Stimulated activated CD8-positive, alpha-beta memory T cell treated with anti-CD3 and anti-CD28 coated beads, Interleukin-7, amount 100 ng/mL, for 1 hour (primary cell): ENCODE results near the gene FTH1.
"Not testable (repeated sequence)": the region's sequence is repeated elsewhere in the genome, so short reads cannot be mapped to it uniquely, and the experiment has no call there.

ENCODE experiments used
- DNase-seq, 2 donors: peaks; one replicate each; pipeline ENCODE4 v3.0.0-alpha.2; 2020; ENCODE audit warnings: low read depth in 2 of 2

FTH1 gene

DNA sequence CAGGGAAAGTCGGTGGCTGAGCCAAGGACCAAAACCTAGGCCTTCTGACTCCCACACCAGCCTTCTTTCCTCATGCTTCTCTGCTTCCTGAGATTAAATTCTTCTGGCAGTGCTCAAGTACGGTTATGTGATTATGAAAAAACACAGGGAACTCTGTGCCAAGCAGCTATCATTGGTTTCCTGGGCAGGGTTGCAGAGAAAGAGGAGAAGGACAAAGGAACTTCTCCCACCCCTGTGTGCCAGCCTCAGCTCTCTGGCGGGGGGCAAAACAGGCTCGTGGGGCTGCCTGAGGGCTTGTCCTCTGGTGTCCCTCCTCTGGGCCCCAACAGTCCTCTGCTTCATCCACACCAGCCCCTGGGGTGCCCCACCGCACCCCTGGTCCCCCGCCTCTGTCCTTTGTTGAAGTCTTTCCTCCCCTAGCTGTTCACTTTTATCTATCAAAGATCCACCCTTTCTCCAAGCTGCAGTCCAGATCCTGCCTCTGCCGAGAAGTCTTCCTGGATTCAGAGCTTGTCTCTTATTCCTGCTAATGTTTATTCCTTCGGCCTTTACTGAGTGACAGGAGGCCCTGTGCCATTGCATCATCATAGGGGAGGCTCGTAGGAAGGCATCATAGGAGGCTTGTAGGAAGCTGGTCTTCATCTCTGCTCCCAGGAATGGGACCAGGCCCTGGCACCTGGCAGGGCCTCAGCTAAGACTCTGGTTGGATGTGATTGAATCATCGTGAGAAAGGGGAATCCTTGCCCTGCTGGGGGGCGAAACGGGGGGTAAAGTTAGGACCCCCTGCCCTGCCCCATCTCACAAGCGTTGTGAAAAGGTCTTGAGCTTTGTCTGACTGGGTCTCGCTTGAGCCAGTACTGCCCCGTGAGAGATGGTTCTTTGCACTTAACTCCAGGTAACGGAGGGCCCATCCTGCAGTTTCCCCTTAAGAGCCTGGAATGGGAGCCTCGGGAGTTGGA, 11.5 kb upstream of the FTH1 start:
- DNase-seq, result no peak

DNA sequence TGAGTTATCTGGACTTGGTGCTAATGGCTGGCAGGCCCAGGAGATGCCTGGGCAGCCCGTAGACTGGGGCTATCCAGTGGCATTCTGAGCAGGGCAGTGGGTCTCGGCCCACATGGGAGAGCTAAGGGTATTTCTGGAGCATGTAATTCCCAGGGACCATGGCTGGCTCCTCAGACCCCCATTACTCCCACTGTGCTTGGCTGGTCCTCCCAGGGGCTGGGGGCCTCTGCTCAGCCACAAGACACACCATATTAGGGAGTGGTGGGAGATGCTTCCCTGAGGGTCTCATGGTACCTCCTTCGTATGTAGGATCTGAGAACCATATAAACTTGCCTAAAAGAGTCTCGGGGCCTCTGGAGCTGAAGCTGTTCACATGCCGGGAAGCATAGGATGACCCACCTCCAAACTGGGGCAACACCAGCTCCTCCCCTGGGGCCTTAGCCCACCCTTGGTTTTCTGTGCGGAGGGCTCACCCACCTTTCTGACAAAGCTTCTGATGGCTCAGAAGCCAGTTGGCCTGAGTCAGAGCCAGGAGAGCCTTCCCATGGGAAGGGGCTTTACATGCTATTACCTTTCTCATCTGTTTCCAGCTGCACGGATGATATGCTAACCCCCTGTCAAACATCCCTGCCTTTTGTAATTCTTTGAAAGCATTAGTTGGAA, 9.5 kb upstream of the FTH1 start:
- DNase-seq, result no peak

DNA sequence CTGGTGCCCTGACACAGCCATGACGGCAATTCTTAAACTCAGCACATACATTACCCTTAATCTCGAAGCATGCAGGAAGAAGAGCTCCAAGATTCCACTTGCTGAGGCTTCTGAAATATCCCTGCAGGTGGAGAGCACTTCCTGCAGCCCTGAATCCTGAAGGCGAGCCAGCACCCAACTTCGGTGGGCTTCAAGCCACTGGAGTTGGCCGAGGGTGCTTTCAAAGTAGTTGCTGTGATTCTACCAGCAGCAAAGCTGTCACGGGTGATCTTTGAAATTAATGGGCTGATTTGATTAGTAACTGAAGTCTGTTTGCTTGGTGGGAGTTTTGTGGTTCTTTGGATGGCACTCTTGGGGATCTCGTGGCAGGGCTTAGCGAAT, 9.0 kb upstream of the FTH1 start:
- no peak for DNase-seq

DNA sequence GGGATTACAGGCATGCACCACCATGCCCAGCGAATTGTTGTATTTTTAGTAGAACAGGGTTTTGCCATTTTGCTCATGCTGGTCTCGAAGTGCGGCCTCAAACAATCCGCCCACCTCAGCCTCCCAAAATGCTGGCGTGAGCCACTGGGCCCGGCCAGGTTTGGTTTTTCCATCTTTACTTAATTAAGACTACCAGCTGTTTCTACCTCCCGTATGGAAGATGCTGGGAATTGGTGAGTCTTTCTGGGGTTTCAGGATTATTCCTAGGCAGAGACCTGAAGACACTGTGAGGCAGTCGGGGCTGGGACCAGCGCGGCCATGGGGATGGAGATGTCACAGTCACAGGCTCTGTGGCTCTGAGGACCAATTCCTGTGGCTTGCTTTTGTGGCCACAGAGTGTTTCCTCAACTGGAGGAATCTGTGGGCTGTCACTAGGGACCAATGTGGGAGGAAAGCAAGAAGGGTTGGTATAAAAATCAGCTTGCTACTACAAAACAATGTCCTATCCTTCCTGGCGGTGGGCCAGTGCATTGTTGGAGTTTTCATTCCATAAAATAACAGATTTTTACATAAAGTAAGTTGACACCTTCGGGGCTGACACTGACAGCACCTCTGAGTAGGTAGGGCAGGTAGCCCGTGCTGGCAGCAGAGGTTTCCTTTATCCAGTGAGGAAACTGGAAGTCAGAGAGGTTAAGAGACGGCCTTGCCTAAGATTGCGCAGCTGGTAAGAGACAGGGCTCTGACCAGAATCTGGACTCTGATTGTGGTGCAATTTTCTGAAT, 8.4 kb upstream of the FTH1 start:
- no peak for DNase-seq

DNA sequence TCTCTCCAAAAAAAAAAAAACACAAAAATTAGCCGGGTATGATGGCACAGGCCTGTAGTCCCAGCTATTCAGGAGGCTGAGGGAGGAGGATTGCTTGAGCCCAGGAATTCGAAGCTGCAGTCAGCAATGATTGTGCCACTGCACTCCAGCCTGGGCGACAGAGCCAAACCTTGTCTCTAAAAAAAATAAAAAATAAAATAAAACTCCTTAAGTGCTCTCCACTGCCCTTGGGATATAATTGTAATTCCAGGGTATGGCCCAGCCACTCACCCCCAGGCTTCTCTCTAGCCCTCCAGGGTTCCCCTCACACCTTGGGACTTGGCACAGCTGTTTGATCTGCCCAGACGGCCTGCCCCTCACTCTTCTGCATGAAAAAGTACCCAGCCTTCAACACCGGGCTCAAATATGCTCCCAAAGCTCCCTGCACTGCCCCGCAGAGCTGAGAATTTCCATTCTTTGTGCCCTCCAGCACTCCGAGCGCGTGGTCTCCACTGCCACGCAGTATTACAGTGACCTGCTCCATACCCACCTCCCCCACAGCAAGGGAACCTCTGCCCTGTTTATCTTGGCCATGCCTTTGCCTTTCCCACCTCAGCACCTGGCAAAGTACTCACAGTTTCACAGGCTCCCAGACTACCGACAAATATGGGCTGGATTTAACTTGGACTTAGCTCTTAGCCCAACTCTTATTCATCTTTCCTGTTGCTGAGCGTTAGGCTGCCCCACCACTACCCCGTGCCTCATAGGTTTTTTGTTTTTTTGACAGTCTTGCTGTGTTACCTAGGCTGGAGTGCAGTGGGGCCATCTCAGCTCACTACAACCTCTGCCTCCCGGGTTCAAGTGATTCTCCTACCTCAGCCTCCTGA, 7.6 kb upstream of the FTH1 start:
- no peak for DNase-seq

DNA sequence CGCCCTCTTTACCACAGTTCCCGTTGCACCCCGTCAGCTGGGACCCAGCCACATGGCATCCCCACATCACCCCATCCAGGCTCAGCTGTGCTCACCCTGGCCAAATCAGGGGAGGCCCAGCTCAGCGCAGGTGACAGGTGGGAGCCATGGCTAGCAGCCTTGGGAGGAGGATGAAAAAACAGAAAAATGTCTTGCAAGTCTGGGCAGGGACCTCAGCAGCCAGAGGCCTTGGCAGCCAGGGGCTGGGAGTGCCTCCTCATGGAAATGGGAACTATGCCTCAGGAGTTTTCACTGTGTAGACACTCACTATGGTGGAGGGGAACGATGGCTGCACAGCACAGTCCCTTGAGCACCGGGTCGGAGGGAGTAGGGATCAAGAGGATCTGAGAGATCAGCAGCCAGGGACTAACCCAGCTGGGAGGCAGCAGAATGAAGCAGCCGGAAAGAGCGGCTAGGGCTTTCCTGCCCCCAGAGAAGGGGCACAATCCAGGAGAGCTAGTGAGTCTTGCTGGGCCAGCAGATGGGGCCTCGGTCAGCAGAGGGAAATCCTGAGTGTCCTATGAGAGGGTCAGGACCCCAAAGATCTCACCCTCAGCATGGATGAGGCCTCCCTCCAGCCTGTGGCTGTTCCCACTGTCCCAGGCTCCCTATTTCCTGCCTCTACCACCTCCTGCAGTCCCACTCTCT, 6.2 kb upstream of the FTH1 start:
- DNase-seq, result no peak

DNA sequence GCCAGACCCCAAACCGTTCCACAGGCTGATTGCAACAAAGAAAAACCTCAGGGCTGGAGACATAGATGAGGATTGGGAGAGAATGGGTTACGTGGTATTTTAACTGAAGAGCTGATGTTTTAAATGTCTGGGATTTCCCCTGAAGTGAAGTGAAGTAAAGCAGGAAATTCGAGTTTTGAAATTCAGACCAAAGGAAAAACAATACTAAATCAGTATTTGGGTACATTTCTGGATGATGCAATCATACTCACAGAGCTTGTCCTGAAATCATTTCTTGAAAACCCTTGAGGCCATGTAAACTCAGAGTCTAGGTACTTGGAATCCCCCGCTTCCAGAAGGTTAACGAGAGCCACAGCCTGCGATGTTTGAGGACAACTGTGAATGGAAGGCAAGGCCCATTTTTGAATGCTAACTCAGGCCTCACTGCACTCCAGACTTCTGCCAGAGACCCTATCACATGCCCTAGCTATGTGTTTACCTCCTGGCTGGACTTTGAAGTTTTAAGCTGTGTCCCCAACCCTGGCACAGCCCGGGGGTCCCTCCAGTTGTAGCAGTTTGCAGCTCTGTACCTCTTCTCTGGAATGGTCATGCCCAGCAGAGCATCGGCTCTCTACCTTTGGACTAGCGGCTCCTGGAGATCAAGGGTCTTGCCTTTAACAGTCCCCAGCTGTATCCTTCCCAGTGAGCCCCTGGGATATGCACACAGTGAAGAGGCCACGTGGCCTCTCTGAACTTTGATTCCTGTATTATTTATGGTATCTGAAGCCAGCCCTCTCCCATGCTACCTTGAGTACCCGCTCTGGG, 5.4 kb upstream of the FTH1 start:
- no peak for DNase-seq

DNA sequence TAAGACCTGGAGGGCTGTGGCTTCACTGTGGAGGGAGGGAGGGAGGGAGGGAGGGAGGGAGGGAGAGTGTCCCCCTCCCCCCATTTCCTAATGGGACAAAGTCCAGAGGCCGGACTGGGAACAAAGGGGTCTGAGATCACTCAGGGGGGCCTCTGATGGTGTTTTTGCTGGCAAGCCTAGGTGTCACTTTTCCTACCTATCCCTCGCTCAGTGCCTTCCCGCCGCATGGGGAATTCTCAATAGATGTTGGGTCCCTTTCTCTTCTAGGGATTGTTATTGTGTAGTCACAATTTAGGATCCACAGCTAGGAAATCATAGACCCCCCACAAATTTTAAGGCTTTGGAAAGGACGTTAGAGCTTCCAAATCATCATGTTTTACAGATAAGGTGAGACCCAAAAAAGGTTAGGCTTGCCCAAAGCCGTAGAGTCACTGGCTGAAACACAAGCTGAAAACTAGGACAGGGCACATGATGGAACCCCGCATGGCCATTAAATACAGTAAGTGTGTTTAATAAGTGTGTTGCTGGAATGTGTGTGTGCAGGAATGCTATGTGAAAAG, 4.8 kb upstream of the FTH1 start:
- no peak for DNase-seq

DNA sequence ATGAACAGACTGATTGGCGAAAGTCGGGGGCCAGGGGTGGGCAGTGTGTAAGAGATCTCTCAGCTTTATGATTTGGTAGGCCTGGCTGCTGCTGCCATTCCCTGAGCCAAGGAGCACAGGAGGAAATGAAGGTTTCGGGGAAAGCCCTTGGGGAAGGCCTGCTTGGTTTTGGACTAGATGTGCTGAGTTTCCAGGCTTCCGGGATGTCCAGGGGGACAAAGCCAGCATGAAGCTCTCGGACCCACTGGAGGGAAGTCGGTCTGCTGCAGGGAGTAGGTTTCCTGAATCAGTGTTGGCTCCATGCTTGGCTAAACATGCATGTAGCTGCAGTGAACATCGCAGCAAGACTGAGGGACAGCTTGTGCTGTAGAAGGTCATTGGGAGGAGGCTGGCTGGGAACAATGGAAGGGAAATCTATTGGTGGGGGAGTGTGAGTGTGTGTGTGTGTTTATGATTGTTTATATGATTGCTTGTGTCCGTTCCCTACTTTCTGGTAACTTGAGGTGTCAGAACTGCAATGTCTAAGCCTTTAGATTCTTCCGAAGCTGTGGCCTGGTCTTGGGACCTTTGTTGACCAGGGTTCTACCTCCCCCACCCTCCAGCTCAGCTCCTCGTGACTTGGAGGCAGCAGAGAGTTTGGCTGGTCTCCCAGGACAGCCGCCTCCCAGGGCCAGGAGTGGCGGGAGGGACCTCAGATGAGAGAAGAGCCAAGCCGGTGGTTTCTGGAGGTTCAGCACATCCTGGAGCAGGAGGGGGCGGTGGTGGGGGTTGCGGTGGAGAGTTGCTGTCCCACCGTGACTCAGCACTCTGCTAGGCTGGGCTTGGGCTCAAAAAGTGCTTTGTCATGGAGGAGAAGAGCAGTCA, 4.0 kb upstream of the FTH1 start:
- DNase-seq, result no peak

DNA sequence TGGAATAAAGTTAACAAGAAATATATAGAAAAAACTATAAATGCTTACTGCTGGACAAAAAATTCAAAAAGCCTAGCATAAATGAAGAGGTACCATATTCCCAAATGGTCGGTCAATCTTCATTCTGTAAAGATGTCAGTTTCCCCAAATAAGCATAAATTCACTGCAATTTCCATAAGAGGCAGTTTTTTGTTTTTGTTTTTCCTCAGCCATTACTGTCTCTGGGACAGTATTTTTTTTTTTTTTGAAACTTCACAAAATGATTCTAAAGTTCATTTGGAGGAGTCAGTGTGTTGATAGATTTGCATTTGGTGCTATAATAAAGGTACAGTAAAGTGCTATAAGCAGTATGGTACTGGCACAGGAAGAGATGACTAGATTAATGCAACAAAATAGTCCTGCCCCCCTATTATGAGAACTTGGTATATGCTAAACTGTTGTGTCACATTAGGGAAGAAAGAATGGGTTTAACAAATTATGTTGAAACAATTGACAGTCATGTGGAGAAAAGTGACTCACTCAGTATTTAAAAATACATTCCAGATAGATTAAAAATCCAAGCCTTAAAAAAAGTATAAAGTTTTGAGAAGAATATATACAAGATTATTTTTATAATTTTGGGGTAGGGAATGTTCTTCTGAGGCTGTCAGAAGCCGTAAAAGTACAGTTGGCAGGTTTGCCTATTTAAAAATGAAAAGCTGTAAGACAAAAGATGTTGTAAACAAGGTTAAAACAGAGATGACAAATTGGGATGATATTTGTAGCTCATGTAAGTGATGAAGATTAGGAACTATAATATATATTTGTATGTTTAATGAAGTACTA, 2.6 kb upstream of the FTH1 start:
- DNase-seq, result no peak

DNA sequence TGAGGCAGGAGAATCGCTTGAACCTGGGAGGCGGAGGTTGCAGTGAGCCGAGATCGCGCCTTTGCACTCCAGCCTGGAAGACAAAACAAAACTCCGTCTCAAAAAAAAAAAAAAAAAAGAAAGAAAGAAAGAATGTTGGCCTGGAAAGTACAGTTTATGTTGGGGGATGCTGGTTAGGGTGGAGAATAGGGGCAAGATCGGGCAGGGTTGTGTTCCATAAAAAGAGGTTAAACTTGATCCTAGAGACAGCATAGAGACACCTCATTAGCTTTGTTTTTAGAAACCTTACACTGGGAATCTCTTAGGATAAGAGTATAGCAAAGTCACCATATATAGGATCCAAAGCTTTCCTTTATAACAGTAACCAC, 1.9 kb upstream of the FTH1 start:
- no peak for DNase-seq

DNA sequence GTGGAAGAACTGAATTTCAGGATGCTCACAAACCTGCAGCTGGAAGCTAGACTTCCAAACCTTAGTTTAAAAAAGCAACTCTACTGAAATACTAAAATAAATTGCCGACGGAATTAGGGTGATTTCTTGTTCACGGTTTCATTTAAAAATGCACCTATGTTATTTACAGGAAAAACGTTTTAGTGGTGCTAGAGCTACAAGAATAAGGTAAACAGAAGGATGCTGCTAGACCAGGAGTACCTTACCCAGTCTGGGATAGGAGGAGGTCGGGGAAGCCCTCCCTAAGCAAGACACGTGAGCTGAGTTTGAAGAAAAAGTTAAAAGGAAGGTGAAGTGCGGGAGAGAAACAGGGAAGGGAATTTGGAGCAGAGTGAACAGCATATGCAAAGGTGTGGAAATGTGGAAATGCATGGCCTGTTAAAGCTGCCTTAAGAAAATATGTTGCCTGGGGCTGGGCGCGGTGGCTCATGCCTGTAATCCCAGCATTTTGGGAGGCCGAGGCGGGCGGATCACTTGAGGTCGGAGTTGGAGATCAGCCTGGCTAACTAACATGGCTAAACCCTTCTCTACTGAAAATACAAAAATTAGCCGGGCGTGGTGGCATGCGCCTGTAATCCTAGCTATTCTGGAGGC, 1.4 kb upstream of the FTH1 start:
- DNase-seq, result no peak

DNA sequence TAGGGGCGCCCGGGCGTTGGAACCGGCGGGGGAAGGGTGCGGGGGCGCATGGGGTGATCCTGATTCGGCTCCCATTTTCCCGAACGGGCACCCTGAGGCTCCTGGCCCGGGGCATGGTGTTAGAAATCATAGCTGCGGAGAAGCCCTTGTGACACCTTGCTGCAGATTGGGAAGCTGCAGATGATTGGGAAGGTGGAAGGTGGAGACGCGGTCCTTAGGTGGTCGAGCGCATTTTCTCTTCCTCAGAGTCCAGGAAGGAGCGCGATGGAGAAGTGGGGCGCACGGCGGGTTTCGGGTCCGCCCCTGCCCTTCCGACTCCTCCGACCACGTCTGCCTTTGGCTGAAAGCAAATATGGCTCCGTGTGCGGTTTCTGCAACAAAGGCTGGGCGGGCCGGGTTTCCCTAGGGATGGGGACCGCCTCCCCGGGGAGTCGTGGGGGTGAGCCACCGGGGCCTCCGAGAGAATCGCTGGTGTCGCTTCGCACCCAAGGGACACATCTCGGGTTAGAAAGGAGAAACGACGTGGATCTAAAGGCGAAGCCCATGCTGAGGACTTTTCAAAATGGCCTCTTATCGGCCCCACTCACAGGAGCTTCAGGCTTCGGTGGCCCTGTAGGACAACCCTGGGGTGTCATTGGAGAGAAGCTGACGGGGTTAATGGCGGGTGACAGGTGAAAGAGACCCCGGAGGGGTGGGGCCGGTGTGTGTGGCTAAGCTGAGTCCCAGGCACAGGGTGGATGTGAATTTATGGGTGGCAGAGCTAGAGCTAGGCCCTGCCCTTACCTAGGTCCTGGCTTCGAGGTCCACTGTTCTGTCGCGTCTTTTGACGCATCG, 707 bp upstream of the FTH1 start:
- DNase-seq, result no peak

DNA sequence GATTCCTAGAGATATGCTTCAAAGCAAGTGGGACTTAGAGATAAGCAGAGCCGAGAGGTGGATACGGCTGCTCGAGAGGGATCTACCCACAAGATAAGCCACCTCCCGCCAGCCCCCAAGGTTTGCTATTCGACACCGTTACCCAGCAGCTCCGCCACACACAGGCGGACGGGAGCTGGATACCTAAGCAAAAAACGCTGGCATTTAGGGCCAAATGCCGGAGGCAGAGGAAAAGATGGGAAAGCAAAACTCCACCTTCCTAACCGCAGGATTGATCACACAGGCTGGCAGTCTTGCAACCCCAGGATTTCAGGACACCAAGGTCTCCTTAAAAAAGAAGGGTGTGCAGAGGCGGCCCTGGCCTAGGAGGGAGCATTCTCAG, 709 bp downstream of the FTH1 start:
- DNase-seq, result no peak

DNA sequence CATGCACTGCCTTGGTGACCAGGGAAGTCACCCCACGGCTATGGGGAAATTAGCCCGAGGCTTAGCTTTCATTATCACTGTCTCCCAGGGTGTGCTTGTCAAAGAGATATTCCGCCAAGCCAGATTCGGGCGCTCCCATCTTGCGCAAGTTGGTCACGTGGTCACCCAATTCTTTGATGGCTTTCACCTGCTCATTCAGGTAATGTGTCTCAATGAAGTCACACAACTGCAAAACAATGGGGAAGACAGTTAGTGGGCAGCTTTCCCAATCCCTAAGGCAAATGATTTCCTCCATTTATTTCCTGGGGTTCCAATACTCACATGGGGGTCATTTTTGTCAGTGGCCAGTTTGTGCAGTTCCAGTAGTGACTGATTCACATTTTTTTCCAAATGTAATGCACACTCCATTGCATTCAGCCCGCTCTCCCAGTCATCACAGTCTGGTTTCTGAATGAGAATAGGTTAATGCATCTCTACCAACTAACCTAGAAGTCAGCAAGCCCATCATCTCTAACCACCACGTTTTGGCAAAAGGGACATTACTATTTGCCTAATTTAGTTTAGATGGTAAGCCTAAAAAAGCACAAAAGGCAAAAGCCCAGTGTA, 2.7 kb downstream of the FTH1 start:
- not testable (repeated sequence) for DNase-seq

DNA sequence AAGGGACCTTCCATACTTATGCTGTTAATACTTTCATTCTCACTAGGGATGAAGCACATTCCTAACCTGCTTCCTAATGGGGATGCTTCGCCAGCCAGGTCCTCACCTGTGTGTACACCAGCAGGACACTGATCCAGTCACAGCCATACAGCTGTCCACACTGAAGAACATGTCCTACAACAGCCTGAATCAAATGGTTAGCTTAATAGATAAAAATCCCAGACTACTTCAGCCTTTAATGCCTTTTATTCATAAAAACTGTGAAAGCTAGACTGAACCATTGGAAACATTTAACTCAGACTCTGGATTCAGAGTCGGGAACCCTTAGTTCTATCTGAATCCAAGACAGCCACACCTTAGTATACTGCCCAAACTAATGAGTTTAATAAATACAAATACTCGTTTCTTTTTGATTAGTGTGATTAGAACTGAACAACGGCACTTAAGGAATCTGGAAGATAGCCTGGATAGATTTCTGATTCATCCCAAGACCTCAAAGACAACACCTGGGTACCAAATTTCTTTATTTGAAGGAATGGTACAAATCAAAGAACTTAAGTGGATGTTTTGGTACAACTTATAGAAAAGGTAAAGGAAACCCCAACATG, 3.3 kb downstream of the FTH1 start:
- DNase-seq, result no peak
